Osteocyte (in vitro differentiated cells): ENCODE data around the gene CAPN10. TPM values are rescaled to one million over a fixed set of nuclear protein-coding genes. Genes with fewer than 3 reads are reported as not detected.

Experiments used
- DNase-seq: peaks from one replicate; pipeline ENCODE4 v3.0.0; 2021; ENCODE audit warnings: mixed read lengths; ENCODE audit not compliant: unreplicated experiment; ENCODE audit errors: extremely low spot score
- H3K27ac Mint-ChIP-seq: one replicate; pipeline ENCODE4 v1.8.0; 2021; ENCODE audit warnings: mild to moderate bottlenecking, mixed read lengths; ENCODE audit not compliant: unreplicated experiment
- H3K27me3 Mint-ChIP-seq: one replicate; pipeline ENCODE4 v1.8.0; 2021; ENCODE audit warnings: mixed read lengths; ENCODE audit not compliant: unreplicated experiment
- H3K36me3 Mint-ChIP-seq: one replicate; pipeline ENCODE4 v1.8.0; 2021; ENCODE audit warnings: mixed read lengths; ENCODE audit not compliant: unreplicated experiment
- H3K4me1 Mint-ChIP-seq: one replicate; pipeline ENCODE4 v1.8.0; 2021; ENCODE audit warnings: mixed read lengths; ENCODE audit not compliant: unreplicated experiment
- H3K4me3 Mint-ChIP-seq: one replicate; pipeline ENCODE4 v1.8.0; 2021; ENCODE audit warnings: mild to moderate bottlenecking, moderate library complexity, mixed read lengths; ENCODE audit not compliant: unreplicated experiment
- H3K9me3 Mint-ChIP-seq: one replicate; pipeline ENCODE4 v1.8.0; 2021; ENCODE audit warnings: mixed read lengths; ENCODE audit not compliant: unreplicated experiment
- total RNA-seq: library from RNA; stranded (reverse); gene quantifications from 2 replicates; pipeline ENCODE4 v1.2.1, GENCODE V29; 2021
- TF ChIP-seq, protein P1 (sequence below): fragments of 200-600 bp; sonication (generic); IDR thresholded peaks from 2 replicates; pipeline ENCODE4 v1.5.0; 2021; ENCODE audit warnings: antibody characterized with exemption, mild to moderate bottlenecking, moderate library complexity

CAPN10 gene
- total RNA-seq, 1 donor from 2014 or later = 37.7 TPM

DNA sequence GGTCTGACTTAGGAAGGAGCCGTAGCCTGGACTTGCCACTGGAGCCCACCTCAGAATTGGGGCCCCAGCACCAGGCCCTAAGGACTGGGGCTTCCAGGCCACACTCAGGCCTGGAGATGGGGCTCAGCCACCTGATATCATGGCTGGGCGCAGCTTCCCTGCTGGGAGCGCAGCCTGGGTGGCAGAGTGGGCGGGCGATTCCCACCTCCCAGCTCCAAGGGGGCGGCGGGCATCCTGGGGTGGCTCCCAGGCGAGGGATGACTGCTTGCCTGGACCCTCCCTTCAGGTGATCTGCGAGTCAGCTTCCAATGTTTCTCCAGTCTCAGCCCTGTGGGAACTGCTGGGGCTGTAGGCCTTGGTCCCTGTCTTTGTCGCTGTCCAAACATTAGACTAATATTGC lies 58.8 kb downstream of the CAPN10 start:
- no peaks in the 10 kb centered on the region for H3K4me1 Mint-ChIP-seq
- no peaks in the 10 kb centered on the region for H3K36me3 Mint-ChIP-seq
- DNase-seq = peak; percentile 85
- no peak overlapping the region for H3K27ac Mint-ChIP-seq
- TF ChIP-seq, protein P1, sequence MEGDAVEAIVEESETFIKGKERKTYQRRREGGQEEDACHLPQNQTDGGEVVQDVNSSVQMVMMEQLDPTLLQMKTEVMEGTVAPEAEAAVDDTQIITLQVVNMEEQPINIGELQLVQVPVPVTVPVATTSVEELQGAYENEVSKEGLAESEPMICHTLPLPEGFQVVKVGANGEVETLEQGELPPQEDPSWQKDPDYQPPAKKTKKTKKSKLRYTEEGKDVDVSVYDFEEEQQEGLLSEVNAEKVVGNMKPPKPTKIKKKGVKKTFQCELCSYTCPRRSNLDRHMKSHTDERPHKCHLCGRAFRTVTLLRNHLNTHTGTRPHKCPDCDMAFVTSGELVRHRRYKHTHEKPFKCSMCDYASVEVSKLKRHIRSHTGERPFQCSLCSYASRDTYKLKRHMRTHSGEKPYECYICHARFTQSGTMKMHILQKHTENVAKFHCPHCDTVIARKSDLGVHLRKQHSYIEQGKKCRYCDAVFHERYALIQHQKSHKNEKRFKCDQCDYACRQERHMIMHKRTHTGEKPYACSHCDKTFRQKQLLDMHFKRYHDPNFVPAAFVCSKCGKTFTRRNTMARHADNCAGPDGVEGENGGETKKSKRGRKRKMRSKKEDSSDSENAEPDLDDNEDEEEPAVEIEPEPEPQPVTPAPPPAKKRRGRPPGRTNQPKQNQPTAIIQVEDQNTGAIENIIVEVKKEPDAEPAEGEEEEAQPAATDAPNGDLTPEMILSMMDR = no peak
- no peak overlapping the region for H3K4me3 Mint-ChIP-seq
- H3K27me3 Mint-ChIP-seq = peaks cover 34% of the 10 kb centered on the region
- H3K9me3 Mint-ChIP-seq = no peaks in the 10 kb centered on the region

DNA sequence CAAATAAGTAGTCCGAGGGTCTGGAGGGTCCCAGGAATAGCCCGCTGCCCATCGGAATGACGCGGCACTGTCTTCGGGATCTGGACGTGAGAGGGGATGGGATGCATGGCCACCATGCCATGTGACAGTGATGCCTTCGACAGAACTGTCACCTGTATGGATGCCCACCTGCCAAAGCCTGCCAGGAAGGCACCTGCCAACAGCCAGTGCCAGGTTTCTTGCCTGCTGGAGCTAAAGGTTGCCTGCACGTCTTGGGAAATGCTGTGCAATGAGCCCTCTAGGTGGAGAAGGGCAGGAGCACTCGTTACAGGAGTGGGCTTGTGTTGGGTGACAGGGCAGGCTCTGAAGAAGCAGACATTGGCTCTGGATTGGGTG lies 59.3 kb downstream of the CAPN10 start:
- Mint-ChIP-seq H3K9me3 (no peaks in the 10 kb centered on the region), H3K27ac (no peak overlapping the region), H3K27me3 (peaks cover 36% of the 10 kb centered on the region), H3K4me3 (no peak overlapping the region), H3K4me1 (no peaks in the 10 kb centered on the region), H3K36me3 (no peaks in the 10 kb centered on the region)
- peak; percentile 80 for DNase-seq
- TF ChIP-seq, protein P1 = no peak

DNA sequence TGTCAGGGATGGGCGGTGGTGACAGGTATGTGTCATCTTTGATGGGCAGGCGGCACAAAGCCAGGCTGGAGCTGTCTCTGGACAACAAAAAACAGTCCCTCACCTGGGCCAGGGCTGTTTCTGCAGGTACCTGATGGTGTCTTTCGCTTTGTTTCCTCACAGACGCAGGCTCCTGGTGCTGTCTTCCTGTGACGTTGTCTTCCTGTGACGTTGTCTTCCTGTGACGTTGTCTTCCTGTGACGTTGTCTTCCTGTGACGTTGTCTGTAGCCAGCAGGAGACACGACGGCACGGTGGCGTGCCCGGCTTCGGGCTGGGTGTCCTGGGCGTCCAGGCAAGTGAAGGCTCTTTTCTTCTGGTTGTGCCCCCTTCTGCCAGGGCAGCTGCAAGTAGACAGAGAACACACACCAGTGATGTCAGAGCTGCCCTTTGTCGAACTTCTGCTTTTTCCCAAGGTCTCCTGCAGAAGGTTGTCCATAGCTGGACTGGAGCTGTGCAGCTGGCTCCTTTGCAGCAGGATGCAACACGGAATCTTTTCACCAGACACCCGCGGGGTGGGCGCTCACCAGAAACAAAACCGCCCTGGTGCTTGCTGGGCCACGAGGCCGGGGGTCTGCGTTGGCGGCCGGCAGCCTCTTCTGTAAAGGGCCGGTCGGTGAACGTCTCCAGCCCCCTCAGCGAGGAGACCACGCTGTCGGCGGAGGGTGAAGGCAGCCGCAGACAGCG lies 59.8 kb downstream of the CAPN10 start:
- Mint-ChIP-seq H3K4me1 (no peaks in the 10 kb centered on the region), H3K4me3 (no peak overlapping the region), H3K36me3 (no peaks in the 10 kb centered on the region), H3K27ac (no peak overlapping the region), H3K9me3 (no peaks in the 10 kb centered on the region), H3K27me3 (peaks cover 42% of the 10 kb centered on the region)
- TF ChIP-seq, protein P1 = no peak
- DNase-seq = peak; percentile 82

DNA sequence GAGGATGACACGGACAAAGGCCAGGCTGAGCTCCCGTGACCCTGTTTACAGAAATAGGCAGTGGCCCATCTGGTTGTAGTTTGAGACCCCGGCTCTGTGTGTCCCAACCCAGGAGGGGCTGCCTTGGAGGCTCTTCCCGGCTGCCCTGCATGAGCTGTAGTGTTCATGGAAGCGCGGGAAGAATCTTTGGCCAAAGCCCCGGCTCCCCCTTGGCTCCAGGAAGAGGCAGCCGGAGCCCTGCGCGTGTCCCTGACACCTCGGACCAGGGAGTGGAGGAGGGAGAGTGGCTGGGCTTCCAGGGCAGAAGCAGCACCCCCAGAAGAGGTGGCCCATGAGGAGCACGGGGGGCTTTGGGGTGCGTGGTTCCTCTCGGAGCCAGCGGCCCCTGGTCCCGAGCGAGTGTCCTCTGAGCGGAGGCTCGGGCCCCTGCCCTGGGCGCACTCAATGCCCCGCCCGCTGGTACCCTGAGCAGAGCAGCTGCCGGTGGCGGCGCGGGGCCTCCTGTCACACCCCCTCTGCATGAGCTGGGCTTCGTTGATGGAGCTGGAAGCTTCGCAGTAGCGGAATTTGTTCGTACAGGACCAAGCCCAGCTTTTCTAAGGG lies 60.5 kb downstream of the CAPN10 start:
- Mint-ChIP-seq H3K27me3 (peaks cover 48% of the 10 kb centered on the region), H3K4me3 (no peak overlapping the region)
- DNase-seq = peak; percentile 79

More for the DNA sequence above, 60.5 kb downstream of the CAPN10 start:
- H3K9me3 Mint-ChIP-seq = no peaks in the 10 kb centered on the region
- TF ChIP-seq, protein P1 = no peak
- no peaks in the 10 kb centered on the region for H3K4me1 Mint-ChIP-seq
- H3K36me3 Mint-ChIP-seq = no peaks in the 10 kb centered on the region
- H3K27ac Mint-ChIP-seq = no peak overlapping the region
